Stimulated activated CD8-positive, alpha-beta memory T cell treated with anti-CD3 and anti-CD28 coated beads, Interleukin-2, amount 100 ng/mL, for 1 hour (primary cell): ENCODE results near the gene MRAP.
"Not testable (repeated sequence)": the region's sequence is repeated elsewhere in the genome, so short reads cannot be mapped to it uniquely, and the experiment has no call there.

Source experiments
- DNase-seq, 2 donors: peaks; one replicate each; pipeline ENCODE4 v3.0.0-alpha.2; 2020; ENCODE audit warnings: low read depth in 2 of 2

MRAP gene

DNA sequence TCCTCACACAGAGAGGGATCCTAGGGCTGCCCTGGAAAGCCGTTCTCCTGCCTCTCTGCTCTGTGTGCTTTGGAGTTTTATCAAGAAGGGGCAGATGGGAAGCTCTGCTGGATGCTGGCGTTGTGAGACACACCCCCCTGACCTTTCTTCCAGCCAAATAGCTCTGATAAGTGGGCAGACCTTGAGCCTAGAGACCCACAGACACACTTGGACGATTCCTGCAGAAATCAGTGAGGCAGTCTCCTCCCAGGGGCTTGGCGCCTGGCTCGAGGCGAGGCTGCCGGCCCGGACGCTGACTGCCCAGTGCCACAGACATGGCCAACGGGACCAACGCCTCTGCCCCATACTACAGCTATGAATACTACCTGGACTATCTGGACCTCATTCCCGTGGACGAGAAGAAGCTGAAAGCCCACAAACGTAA lies at the start of gene MRAP:
MRAP (plus strand) TSS at position 198 of the 424 bp plus-strand sequence; CDS start at position 315, 117 bp downstream.
- DNase-seq = no peak

GRCh38 chr21:32249511-32250280 lies 49.0 kb upstream of the MRAP start:
- no peak for DNase-seq

DNA sequence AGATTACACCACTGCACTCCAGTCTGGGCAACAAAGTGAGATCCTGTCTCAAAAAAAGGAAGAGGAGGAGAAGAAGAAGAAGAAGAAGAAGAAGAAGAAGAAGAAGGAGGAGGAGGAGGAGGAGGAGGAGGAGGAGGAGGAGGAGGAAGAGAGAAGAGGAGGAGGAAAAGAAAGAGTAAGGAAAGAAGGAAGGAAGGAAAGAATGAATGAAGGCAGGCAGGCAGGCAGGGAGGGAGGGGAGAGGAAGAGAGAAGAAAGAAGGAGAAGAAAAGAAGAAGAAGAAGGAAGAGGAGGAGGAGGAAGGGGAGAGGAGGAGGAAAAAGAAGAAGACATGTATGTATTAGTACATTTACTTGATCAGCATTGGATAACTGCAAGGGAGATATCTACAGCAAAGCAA lies 46.5 kb upstream of the MRAP start:
- DNase-seq = no peak

GRCh38 chr21:32253215-32253641 lies 45.4 kb upstream of the MRAP start:
- no peak for DNase-seq

GRCh38 chr21:32256251-32256650 lies 42.4 kb upstream of the MRAP start:
- DNase-seq = no peak

DNA sequence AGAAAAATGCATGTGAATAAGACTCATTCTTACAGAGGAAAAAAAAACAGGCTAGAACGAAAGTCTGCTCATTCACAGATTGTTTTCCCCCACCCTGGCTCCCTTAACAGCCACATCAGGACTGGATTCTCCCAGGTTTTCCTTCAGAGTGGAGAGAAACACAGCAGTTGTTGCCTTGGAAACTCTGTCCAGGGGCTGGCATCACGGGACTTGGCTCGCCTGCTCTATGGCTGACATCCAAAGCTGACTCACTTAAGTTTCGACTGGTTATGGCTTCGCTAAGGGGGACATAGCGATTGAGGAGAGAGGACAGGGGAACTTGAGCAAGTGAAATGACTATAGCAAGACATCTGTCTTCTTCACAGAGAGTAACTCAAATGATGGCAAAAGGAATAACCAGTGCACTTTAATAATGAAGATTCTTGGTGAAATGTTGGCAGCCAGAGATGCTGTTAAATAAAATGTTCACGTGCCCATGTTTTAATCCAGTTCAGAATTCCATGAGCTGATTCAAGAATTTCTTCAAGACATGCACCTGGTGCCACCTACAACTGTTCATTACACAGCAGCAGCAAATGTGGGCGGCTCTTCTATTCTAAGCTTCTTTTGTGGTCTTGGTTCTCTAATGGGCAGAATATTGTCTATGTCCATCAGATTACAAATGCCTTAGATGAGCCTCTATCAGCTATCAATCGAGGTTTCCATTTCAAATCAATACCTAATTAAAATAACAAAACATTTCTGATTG lies 41.6 kb upstream of the MRAP start:
- no peak for DNase-seq

DNA sequence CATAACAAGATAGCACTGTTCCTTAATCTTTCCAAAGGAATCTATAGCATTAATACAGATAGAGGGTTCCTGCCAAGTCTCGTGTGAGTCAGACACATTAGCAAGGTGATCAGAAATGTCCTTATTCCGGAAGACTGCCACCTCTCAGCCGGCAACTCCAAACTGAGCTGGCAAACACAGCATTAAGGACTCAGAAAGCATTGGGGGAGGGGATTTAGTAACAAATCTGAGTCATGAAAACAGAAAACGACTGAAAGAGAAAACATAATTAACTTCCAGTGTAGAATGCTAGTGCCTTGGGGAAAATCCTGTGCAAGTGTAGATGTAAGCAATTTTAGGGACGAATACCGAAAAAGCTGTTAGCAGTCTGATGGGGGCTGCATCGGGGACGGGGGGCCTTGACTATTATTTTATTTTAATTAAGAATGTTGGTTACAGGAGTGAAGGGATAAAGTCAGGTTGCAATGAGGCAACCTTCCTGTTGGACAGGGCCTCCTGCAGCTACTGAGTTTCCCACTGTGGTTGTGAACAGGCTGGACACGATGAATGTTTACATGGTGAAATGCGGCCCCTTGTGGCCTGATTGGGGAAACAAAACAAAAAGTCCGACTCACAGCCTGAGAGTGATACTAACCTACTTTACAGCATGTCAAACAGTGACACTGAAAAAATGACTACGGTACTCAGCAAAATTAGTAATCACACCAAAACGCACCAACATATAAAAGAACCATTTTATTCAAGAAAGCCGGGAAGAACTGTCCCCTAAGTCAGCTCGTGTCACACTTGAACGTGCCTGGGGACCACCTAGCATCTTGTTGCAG lies 40.5 kb upstream of the MRAP start:
- DNase-seq = no peak

GRCh38 chr21:32258786-32259048 lies 39.9 kb upstream of the MRAP start:
- DNase-seq = not testable (repeated sequence)

- no peak for DNase-seq
These were observed 38.5 kb upstream of the MRAP start for GRCh38 chr21:32260130-32260529.

DNA sequence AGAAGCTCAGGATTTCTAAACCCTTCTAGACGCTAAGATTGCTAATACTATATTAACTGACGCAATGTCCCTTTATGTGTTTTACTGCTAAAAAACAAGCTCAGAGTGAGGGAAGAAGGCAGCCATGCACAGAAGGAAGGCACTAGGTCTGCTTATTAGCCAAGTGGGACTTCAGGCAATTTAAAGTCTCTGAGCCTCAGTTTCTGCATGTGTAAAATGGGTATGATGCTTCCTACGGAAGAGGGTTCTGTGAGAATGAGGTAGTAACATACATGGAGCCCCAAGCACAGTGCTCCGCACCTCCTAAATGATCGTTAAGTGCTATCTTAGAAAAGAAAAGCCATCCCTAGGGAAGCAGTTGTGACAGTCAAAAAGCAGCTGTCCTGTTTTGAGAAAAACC lies 36.7 kb upstream of the MRAP start:
- DNase-seq = no peak

DNA sequence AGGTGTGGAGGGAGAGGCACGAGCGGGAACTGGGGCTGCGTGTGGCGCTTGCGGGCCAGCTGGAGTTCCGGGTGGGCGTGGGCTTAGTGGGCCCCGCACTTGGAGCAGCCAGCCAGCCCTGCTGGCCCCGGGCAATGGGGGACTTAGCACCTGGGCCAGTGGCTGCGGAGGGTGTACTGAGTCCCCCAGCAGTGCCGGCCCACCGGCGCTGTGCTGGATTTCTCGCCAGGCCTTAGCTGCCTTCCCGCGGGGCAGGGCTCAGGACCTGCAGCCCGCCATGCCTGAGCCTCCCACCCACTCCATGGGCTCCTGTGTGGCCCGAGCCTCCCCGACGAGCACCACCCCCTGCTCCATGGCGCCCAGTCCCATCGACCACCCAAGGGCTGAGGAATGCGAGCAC lies 33.3 kb upstream of the MRAP start:
- not testable (repeated sequence) for DNase-seq

DNA sequence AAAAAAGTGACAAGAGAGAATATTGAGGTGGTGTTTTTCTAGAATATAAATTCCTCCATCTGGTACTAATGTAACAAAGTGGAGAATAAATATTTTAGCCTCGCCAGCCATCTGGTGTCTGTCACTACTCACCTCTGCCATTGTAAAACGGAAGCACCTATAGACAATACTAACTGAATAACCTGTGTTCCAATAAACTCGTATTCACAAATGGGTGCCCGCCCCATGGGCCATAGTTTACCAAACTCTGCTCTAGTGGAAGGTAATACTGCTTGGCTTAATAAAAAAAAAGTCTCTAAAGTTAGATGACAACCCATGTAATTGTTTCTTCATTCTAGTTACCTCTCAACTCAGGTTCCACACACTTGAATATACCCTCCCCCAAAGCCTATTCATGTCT lies 27.9 kb upstream of the MRAP start:
- DNase-seq = no peak

- DNase-seq = no peak
These were observed 22.0 kb upstream of the MRAP start for GRCh38 chr21:32276671-32277070.

DNA sequence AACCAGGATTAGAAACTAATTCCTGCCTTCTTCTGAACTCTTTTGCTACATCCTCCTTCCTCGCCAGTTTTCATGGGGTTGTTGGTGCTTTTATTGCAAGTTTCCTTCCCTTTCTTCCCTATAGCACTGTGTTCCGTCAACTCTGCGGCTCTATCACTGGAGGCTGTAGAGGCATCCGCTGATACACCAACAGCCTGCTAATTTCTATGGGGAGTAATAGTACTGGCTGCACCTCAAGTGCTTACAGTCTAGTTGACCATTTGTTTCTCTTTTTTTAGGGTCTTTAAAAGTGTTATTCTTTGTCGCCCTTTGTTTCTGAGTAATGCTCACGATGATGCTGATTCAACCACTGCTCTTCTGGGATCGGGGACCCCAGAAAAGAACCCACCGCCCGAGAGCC lies 20.6 kb upstream of the MRAP start:
- DNase-seq = no peak

DNA sequence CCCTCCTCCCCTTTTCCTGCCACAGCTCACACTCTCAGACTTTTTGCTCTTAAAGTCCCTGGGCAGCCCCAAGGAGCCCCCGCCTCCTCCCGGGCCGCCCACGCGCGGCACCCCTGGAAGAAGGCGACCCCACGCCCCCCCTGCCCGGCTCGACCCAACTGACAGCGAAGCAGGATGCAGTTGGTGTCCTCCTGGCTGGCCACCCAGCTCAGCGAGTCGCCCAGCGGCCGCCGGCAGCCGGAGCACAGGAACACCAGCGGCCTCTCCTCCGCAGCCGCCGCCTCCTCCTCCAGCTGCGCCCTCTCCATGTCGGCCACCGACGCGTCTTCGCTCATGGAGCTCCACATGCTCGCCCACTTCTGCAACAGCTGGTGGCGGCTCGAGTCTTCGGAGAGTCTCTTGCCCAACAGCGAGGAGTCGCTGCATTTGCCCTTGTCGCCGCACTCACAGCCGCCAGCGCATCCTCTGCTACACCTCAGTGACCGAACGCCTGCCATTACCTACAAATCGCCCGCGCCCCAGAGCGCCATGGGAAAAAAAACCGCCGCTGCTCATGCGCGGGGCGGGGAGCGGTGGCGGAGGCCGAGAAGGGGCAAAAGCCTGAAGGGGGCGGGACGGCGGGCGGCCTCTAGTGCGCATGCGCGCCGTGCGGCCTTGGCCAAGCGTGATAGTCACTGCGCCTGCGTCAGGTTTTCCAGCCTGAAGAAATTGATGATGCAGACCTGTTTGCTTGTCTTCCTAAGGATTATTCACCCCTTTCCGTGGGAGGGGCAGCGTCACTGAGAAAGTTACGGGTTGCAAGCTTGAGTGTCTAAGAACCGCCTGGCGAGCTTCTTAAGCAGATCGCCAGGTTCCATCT lies 19.9 kb upstream of the MRAP start, which contains the start of gene MIS18A:
MIS18A (minus strand) TSS at position 532 of the 859 bp plus-strand sequence; CDS start at position 497, 35 bp downstream.
- DNase-seq = peak; percentile 96 to 98

GRCh38 chr21:32279377-32279680 lies 19.3 kb upstream of the MRAP start:
- no peak for DNase-seq

GRCh38 chr21:32281531-32281930 lies 17.1 kb upstream of the MRAP start:
- no peak for DNase-seq

GRCh38 chr21:32282992-32283391 lies 15.7 kb upstream of the MRAP start:
- DNase-seq = no peak

GRCh38 chr21:32285476-32285875 lies 13.2 kb upstream of the MRAP start:
- DNase-seq = no peak

GRCh38 chr21:32297449-32297848 lies 1.2 kb upstream of the MRAP start:
- DNase-seq = no peak

DNA sequence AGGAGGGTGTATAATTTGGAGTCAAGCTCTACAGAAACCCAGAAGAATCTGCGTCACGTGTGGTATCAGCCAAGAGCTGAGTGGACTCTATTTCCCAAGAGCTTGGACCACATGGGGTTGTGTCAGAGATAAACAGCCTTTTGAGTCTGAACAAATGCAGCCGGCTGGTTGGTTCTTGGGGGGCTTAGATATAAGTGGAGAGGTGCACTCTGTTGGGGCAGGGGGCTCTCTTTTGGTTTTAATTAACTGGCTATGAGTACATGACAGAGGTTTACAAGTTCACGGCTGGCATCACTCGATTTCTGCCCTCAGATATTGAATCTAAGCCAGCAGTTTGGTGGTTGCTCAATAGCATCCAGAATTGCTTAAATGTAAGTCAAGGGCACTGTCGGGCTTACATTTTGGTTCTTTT lies 501 bp upstream of the MRAP start:
- DNase-seq = no peak

DNA sequence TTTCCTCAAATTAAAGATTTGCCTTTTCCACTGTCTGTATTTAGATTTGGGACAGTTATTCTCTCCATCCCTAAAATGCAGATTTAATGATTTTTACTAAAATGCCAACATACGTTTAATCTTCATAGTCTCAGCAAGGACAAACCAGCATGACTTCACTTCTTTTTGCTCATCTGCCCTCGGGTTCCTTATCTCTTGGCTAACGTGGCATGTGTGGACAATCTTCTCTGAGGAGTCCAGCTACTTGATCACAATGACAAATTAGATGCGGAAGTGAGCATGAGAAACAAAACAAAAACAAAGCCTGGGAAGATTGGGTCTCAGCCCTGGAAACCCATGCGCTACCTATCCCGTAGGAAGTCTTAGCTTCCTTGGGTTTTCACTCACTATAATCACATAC lies 1.0 kb downstream of the MRAP start:
- DNase-seq = no peak
